GM21528 (cell line): ENCODE measurements around the gene PTMA.
"Not testable (repeated sequence)": the region's sequence is repeated elsewhere in the genome, so short reads cannot be mapped to it uniquely, and the experiment has no call there.

Experiments used
- ATAC-seq: cut with Tn5 transposase; IDR thresholded peaks from one replicate; pipeline ENCODE4 v1.9.1; 2021; ENCODE audit warnings: mild to moderate bottlenecking, moderate library complexity; ENCODE audit not compliant: unreplicated experiment, low FRiP score

The PTMA gene

GRCh38 chr2:231691251-231691772 lies 17.0 kb upstream of the PTMA start:
- ATAC-seq, result no peak

- no peak for ATAC-seq
Measured at GRCh38 chr2:231692847-231693246, 15.5 kb upstream of the PTMA start.

GRCh38 chr2:231693956-231694355 lies 14.4 kb upstream of the PTMA start:
- no peak for ATAC-seq

GRCh38 chr2:231696004-231696367 lies 12.3 kb upstream of the PTMA start:
- no peak for ATAC-seq

GRCh38 chr2:231699006-231699405 lies 9.3 kb upstream of the PTMA start:
- ATAC-seq, result no peak

GRCh38 chr2:231701456-231702373 lies 6.6 kb upstream of the PTMA start:
- no peak for ATAC-seq

- ATAC-seq, result no peak
Measured at GRCh38 chr2:231704017-231704416, 4.3 kb upstream of the PTMA start.

- peak; percentile 40 for ATAC-seq
Measured at GRCh38 chr2:231706731-231707624, 1.3 kb upstream of the PTMA start.

- no peak for ATAC-seq
Measured at GRCh38 chr2:231707625-231707926, 749 bp upstream of the PTMA start.

GRCh38 chr2:231708773-231709635 lies 679 bp downstream of the PTMA start:
- no peak for ATAC-seq

GRCh38 chr2:231709636-231709980 lies 1.3 kb downstream of the PTMA start:
- no peak for ATAC-seq

GRCh38 chr2:231709981-231710798 lies 1.9 kb downstream of the PTMA start:
- peak; percentile 10 for ATAC-seq

GRCh38 chr2:231710799-231711676 lies 2.7 kb downstream of the PTMA start:
- no peak for ATAC-seq

GRCh38 chr2:231711677-231712450 lies 3.5 kb downstream of the PTMA start:
- ATAC-seq, result no peak

GRCh38 chr2:231712451-231713021 lies 4.2 kb downstream of the PTMA start:
- ATAC-seq, result not testable (repeated sequence)

GRCh38 chr2:231713406-231713729 lies 5.0 kb downstream of the PTMA start:
- not testable (repeated sequence) for ATAC-seq

GRCh38 chr2:231713730-231714638 lies 5.7 kb downstream of the PTMA start:
- no peak for ATAC-seq
